RWPE1 (cell line): ENCODE data around the gene LCNL1.
"Not testable (repeated sequence)": the region's sequence is repeated elsewhere in the genome, so short reads cannot be mapped to it uniquely, and the experiment has no call there.

Source experiments
- CTCF ChIA-PET: fragments of 350-600 bp; sonication (Branson Sonifier 250); formaldehyde crosslinking; extraction: SDS; loops from one replicate; lab custom pipeline; 2021; lab: Yijun Ruan, JAX
- POLR2A ChIA-PET: fragments of 400-600 bp; formaldehyde crosslinking; extraction: SDS; loops from one replicate; lab custom pipeline; 2020; ENCODE audit warnings: antibody characterized with exemption; ENCODE audit not compliant: low non-redundant PET; lab: Yijun Ruan, JAX
- DNase-seq: peaks from one replicate; pipeline ENCODE4 v3.0.0; 2012; ENCODE audit warnings: low spot score
- H3K27ac ChIP-seq: fragments of 450-650 bp; 2 replicates; pipeline ENCODE4 v1.5.1; 2017
- TF ChIP-seq, protein P1 (sequence below): fragments of 450-650 bp; conservative IDR thresholded peaks from 2 replicates; pipeline ENCODE4 v1.5.1; 2017; ENCODE audit warnings: low read depth, mild to moderate bottlenecking

The LCNL1 gene

DNA sequence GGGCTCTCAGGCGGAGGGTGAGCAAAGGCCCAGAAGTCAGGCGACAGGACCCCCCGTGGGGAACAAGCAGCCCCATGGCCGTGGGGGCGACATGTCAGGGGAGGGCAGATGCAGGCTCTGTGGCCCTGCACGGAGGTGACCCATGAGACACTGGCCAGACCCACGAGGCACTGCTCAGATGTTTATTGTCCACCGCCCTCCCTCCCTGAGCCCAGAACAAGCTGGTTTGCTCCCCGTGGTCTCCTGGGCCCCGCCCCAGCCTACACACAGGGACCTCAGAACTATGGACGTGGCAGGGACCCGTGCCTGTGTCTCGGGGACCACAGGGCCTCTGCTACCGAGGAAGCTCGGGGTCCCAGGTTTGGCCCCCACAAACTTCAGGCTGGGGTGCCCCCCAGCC lies 47.2 kb downstream of the LCNL1 start:
- POLR2A ChIA-PET, result no interaction called here
- CTCF ChIA-PET, result interaction anchor here (0.5 to 3.2 kb wide), 44 partner anchors 10 to 272 kb away, joined by 3 to 26 read pairs (median 4); partner anchors contain the start of genes AJM1, CLIC3, LCN8 and NPDC1
- H3K27ac ChIP-seq, result peak overlapping the region; percentile 81
- TF ChIP-seq, protein P1, sequence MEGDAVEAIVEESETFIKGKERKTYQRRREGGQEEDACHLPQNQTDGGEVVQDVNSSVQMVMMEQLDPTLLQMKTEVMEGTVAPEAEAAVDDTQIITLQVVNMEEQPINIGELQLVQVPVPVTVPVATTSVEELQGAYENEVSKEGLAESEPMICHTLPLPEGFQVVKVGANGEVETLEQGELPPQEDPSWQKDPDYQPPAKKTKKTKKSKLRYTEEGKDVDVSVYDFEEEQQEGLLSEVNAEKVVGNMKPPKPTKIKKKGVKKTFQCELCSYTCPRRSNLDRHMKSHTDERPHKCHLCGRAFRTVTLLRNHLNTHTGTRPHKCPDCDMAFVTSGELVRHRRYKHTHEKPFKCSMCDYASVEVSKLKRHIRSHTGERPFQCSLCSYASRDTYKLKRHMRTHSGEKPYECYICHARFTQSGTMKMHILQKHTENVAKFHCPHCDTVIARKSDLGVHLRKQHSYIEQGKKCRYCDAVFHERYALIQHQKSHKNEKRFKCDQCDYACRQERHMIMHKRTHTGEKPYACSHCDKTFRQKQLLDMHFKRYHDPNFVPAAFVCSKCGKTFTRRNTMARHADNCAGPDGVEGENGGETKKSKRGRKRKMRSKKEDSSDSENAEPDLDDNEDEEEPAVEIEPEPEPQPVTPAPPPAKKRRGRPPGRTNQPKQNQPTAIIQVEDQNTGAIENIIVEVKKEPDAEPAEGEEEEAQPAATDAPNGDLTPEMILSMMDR, result no peak
- no peak for DNase-seq

DNA sequence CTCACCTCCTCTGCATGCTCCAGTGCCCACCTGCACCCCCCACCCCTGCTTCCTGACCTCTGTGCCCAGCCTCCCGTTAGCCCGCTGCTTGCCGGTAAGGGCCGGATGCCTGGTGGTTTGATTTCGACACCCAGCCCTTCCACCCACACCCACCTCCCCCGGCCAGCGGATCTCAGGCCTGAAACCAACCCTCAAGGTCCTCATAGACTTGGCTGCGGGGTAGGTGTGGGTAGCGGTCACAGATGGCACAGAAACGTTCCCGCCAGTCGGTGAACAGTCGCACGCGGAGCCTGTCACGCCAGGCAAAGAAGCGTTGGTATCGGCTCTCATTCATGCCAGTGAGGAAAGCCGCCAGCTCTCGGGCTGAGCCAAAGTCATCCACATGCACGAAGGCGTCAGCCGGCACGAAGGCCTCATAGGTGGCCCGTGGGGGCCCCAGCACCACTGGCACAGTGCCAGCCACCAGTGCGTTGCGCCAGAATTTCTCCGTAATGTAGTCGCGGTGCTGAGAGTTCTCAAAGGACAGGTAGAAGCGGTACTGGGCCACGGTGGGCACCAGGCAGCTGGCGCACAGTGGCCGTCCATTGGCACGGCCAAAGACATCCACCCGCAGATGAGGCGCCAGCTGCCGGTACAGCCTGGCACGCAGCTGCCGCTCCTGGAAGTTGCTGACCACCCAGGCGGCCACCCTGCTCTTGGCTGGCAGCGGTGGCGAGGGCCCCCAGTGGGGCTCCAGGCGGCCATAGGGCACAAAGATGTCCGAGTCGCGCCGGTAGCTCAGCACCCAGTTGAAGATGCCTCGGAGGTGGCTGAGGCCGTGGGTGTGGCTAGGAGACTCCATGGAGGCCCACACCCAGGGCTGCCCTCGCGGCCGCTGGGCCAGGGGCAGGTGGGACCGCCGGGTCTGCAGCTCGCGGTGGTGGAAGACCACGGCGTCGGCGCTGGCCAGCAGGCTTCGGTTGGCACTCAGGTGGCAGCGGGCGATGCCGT lies 48.0 kb downstream of the LCNL1 start:
- H3K27ac ChIP-seq, result 0 out of 2 replicates have a peak overlapping the region, but pooled peaks have one; percentile 81
- DNase-seq, result no peak
- ChIA-PET CTCF (interaction anchor here (0.6 to 3.1 kb wide), 18 partner anchors 9 to 273 kb away, joined by 3 to 26 read pairs (median 6); partner anchors contain the start of genes AJM1, LCN8, NPDC1 and RNF224), POLR2A (no interaction called here)
- TF ChIP-seq, protein P1, result no peak

DNA sequence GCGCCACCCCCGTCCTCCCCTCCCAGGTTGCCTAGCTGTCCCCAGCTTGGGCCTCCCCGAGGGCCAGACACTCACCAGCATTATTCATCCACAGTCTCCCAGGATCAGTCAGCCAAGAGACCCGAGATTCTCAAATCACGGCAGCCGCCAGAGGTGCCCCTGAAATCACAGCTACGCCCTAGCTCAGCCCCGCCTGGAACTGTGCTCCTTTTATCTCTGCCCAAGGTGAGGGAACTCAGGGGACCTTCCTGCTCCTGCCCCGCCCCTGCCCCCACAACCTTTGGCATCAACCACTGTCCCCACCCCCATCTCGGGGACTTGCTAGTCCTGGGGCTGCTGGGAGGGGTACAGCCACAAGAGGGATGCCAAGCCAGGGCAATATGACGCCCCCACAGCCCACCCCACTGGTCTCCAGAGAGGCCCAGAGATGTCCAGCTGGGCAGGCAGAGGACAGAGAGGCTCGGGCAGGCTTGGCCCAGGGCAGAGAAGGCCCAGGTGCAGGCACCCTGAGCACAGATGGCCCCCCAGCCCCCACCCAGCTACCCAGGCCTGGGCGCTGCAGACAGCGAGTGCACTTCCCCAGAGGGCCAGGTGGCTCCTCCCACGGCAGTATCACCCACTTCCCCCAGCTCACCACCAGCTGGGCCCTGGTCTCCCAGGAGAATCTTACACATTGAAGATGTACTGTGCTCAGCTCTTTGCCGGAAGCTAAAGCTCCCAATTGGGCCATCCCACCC lies 49.3 kb downstream of the LCNL1 start, which contains the start of gene FUT7:
TSS of gene FUT7 (minus strand) at position 185 of the 737 bp plus-strand sequence. CDS start at position 88, 97 bp downstream.
- CTCF ChIA-PET, result interaction anchor here (0.7 kb wide), 1 partner anchor 655 kb away, joined by 3 read pairs; no protein-coding TSS in a partner anchor
- DNase-seq, result no peak
- POLR2A ChIA-PET, result no interaction called here
- TF ChIP-seq, protein P1, result no peak
- H3K27ac ChIP-seq, result peak within 1 kb of the TSS; percentile 25

- CTCF ChIA-PET, result no interaction called here
- POLR2A ChIA-PET, result no interaction called here
- DNase-seq, result no peak
Measured at GRCh38 chr9:137032858-137033257, 50.1 kb downstream of the LCNL1 start.

GRCh38 chr9:137033481-137033880 lies 50.7 kb downstream of the LCNL1 start:
- POLR2A ChIA-PET, DNase-seq: not testable (repeated sequence)
- CTCF ChIA-PET, result interaction anchor here (2.6 to 6.3 kb wide), 5 partner anchors 12 to 88 kb away, joined by 30 to 97 read pairs (median 36); partner anchors contain the start of genes C8G, FBXW5, NPDC1 and SAPCD2
- H3K27ac ChIP-seq, result peak overlapping the region; percentile 25

More at GRCh38 chr9:137032858-137033257, 50.1 kb downstream of the LCNL1 start:
- TF ChIP-seq, protein P1, result no peak
- H3K27ac ChIP-seq, result peak overlapping the region; percentile 25

- CTCF ChIA-PET, result interaction anchor here (0.6 to 6.3 kb wide), 26 partner anchors 7 to 246 kb away, joined by 3 to 97 read pairs (median 6); partner anchors contain the start of genes ABCA2, AJM1, C8G and CLIC3
- POLR2A ChIA-PET, result interaction anchor here (0.8 to 1.6 kb wide), 2 partner anchors 84 to 86 kb away, joined by 3 to 9 read pairs; no protein-coding TSS in a partner anchor
- no peak for DNase-seq
- TF ChIP-seq, protein P1, result no peak
- peak overlapping the region; percentile 66 for H3K27ac ChIP-seq
Measured at GRCh38 chr9:137034039-137034708, 51.4 kb downstream of the LCNL1 start.
